ACC112 (cell line): ENCODE data around the gene DOCK7.
"Not testable (repeated sequence)": the region's sequence is repeated elsewhere in the genome, so short reads cannot be mapped to it uniquely, and the experiment has no call there.

Source experiments
- H2AFZ ChIP-seq: fragments of 200-600 bp; sonication (generic); one replicate; pipeline ENCODE4 v1.6.0; 2017; ENCODE audit warnings: antibody characterized with exemption, low read length; ENCODE audit not compliant: unreplicated experiment
- H3K27ac ChIP-seq: fragments of 200-600 bp; sonication (generic); 2 replicates; pipeline ENCODE4 v1.5.1; 2014; ENCODE audit warnings: low read depth, mild to moderate bottlenecking, antibody characterized with exemption, low read length, moderate library complexity
- H3K27me3 ChIP-seq: fragments of 200-600 bp; sonication (generic); 2 replicates; pipeline ENCODE4 v1.6.1; 2014; ENCODE audit warnings: mild to moderate bottlenecking, antibody characterized with exemption, low read length, moderate library complexity, mixed read lengths; ENCODE audit not compliant: insufficient read depth
- H3K36me3 ChIP-seq: fragments of 200-600 bp; sonication (generic); 2 replicates; pipeline ENCODE4 v1.6.1; 2016; ENCODE audit warnings: mild to moderate bottlenecking, antibody characterized with exemption, low read length, moderate library complexity, mixed read lengths; ENCODE audit not compliant: insufficient read depth
- H3K4me1 ChIP-seq: fragments of 200-600 bp; sonication (generic); one replicate; pipeline ENCODE4 v1.6.1; 2016; ENCODE audit warnings: low read length, mixed read lengths; ENCODE audit not compliant: insufficient read depth, unreplicated experiment, control insufficient read depth
- H3K4me3 ChIP-seq: fragments of 200-600 bp; sonication (generic); 2 replicates; pipeline ENCODE4 v1.5.1; 2014; ENCODE audit warnings: mild to moderate bottlenecking, low read depth, low read length
- H3K79me2 ChIP-seq: fragments of 200-600 bp; sonication (generic); one replicate; pipeline ENCODE4 v1.6.0; 2016; ENCODE audit warnings: low read length; ENCODE audit not compliant: control insufficient read depth, unreplicated experiment, insufficient read depth

The DOCK7 gene

GRCh38 chr1:62539028-62539447 lies 149.1 kb downstream of the DOCK7 start:
- H3K4me3 ChIP-seq, result no peak overlapping the region
- H3K27me3 ChIP-seq, result no peaks in the 10 kb centered on the region
- no peak overlapping the region for H2AFZ ChIP-seq
- H3K36me3 ChIP-seq, result 0 out of 2 replicates have a peak, but pooled peaks cover 5% of the 10 kb centered on the region
- no peaks in the 10 kb centered on the region for H3K4me1 ChIP-seq
- no peaks in the 10 kb centered on the region for H3K79me2 ChIP-seq
- H3K27ac ChIP-seq, result no peak overlapping the region

GRCh38 chr1:62536865-62537264 lies 151.3 kb downstream of the DOCK7 start:
- no peak overlapping the region for H3K4me3 ChIP-seq
- no peaks in the 10 kb centered on the region for H3K4me1 ChIP-seq
- no peak overlapping the region for H2AFZ ChIP-seq
- no peak overlapping the region for H3K27ac ChIP-seq
- H3K79me2 ChIP-seq, result no peaks in the 10 kb centered on the region
- H3K27me3 ChIP-seq, result no peaks in the 10 kb centered on the region
- H3K36me3 ChIP-seq, result no peaks in the 10 kb centered on the region

- Histone ChIP-seq H3K4me3 (no peak overlapping the region), H3K36me3 (peaks cover 6% of the 10 kb centered on the region; the same call in 1 of the 2 replicates), H3K27me3 (no peaks in the 10 kb centered on the region), H3K27ac (no peak overlapping the region), H3K79me2 (no peaks in the 10 kb centered on the region), H2AFZ (no peak overlapping the region), H3K4me1 (no peaks in the 10 kb centered on the region)
Observed at GRCh38 chr1:62530516-62531154, 157.6 kb downstream of the DOCK7 start.

GRCh38 chr1:62529227-62529626 lies 159.0 kb downstream of the DOCK7 start:
- H2AFZ ChIP-seq, result no peak overlapping the region
- no peak overlapping the region for H3K4me3 ChIP-seq
- peaks cover 6% of the 10 kb centered on the region; the same call in 1 of the 2 replicates for H3K36me3 ChIP-seq
- no peaks in the 10 kb centered on the region for H3K4me1 ChIP-seq
- H3K27ac ChIP-seq, result no peak overlapping the region
- no peaks in the 10 kb centered on the region for H3K79me2 ChIP-seq
- H3K27me3 ChIP-seq, result no peaks in the 10 kb centered on the region

- no peaks in the 10 kb centered on the region for H3K79me2 ChIP-seq
- no peak overlapping the region for H2AFZ ChIP-seq
- no peaks in the 10 kb centered on the region for H3K27me3 ChIP-seq
- H3K4me3 ChIP-seq, result no peak overlapping the region
- no peaks in the 10 kb centered on the region for H3K4me1 ChIP-seq
- H3K27ac ChIP-seq, result no peak overlapping the region
- peaks cover 6% of the 10 kb centered on the region; the same call in 1 of the 2 replicates for H3K36me3 ChIP-seq
Observed at GRCh38 chr1:62528015-62528414, 160.2 kb downstream of the DOCK7 start.

GRCh38 chr1:62527346-62527745 lies 160.8 kb downstream of the DOCK7 start:
- not testable (repeated sequence) for H3K36me3 ChIP-seq, H3K4me1 ChIP-seq, H3K4me3 ChIP-seq, H2AFZ ChIP-seq, H3K27ac ChIP-seq, H3K79me2 ChIP-seq, H3K27me3 ChIP-seq

GRCh38 chr1:62523860-62524259 lies 164.3 kb downstream of the DOCK7 start:
- Histone ChIP-seq H3K4me1 (no peaks in the 10 kb centered on the region), H3K4me3 (no peak overlapping the region), H3K79me2 (no peaks in the 10 kb centered on the region), H3K27ac (no peak overlapping the region), H3K36me3 (peaks cover 12% of the 10 kb centered on the region), H3K27me3 (no peaks in the 10 kb centered on the region), H2AFZ (no peak overlapping the region)

- Histone ChIP-seq H3K36me3 (peaks cover 17% of the 10 kb centered on the region), H3K79me2 (no peaks in the 10 kb centered on the region), H3K27me3 (no peaks in the 10 kb centered on the region), H3K4me3 (no peak overlapping the region), H2AFZ (no peak overlapping the region), H3K27ac (no peak overlapping the region), H3K4me1 (no peaks in the 10 kb centered on the region)
Observed at GRCh38 chr1:62516600-62516999, 171.6 kb downstream of the DOCK7 start.

- Histone ChIP-seq H3K4me1 (no peaks in the 10 kb centered on the region), H3K79me2 (no peaks in the 10 kb centered on the region), H2AFZ (no peak overlapping the region), H3K4me3 (no peak overlapping the region), H3K27me3 (no peaks in the 10 kb centered on the region), H3K27ac (no peak overlapping the region), H3K36me3 (peaks cover 17% of the 10 kb centered on the region)
Observed at GRCh38 chr1:62514746-62515423, 173.3 kb downstream of the DOCK7 start.

GRCh38 chr1:62513013-62513412 lies 175.2 kb downstream of the DOCK7 start:
- H3K36me3 ChIP-seq, result peaks cover 10% of the 10 kb centered on the region
- no peak overlapping the region for H3K4me3 ChIP-seq
- no peaks in the 10 kb centered on the region for H3K27me3 ChIP-seq
- H3K4me1 ChIP-seq, result no peaks in the 10 kb centered on the region
- no peaks in the 10 kb centered on the region for H3K79me2 ChIP-seq
- no peak overlapping the region for H2AFZ ChIP-seq
- no peak overlapping the region for H3K27ac ChIP-seq

GRCh38 chr1:62509028-62509427 lies 179.2 kb downstream of the DOCK7 start:
- H3K27ac ChIP-seq, result no peak overlapping the region
- H3K4me1 ChIP-seq, result no peaks in the 10 kb centered on the region
- peaks cover 6% of the 10 kb centered on the region for H3K36me3 ChIP-seq
- no peak overlapping the region for H2AFZ ChIP-seq
- H3K79me2 ChIP-seq, result no peaks in the 10 kb centered on the region
- no peak overlapping the region for H3K4me3 ChIP-seq
- no peaks in the 10 kb centered on the region for H3K27me3 ChIP-seq
